SK-N-SH treated with all-trans-retinoic acid at 6 μM for 48 hours (cell line): Measurements from ENCODE around the gene PLBD2.

Experiments used
- ATAC-seq: fragments of 200-7000 bp; cut with Tn5 transposase; 3 replicates; pipeline ENCODE4 v1.9.1; 2020; ENCODE audit warnings: mild to moderate bottlenecking, moderate library complexity
- ARNTL ChIP-seq: fragments of 450-650 bp; formaldehyde crosslinking; IDR thresholded peaks from 2 replicates; pipeline ENCODE4 v1.5.0; 2020; ENCODE audit warnings: low read depth, mild to moderate bottlenecking, moderate library complexity, borderline replicate concordance
- BACH2 ChIP-seq: fragments of 250-450 bp; sonication (Bioruptor Pico); IDR thresholded peaks from 2 replicates; pipeline ENCODE4 v1.9.0; 2021; ENCODE audit warnings: mild to moderate bottlenecking, borderline replicate concordance
- CREB5 ChIP-seq: fragments of 250-450 bp; sonication (Bioruptor Pico); IDR thresholded peaks from 2 replicates; pipeline ENCODE4 v1.5.1; 2020; ENCODE audit warnings: low read depth, mild to moderate bottlenecking, moderate library complexity
- CSDC2 ChIP-seq: fragments of 250-450 bp; sonication (Bioruptor Pico); IDR thresholded peaks from 2 replicates; pipeline ENCODE4 v1.5.0; 2020; ENCODE audit warnings: mild to moderate bottlenecking, moderate library complexity
- CSRNP3 ChIP-seq: fragments of 250-450 bp; sonication (Bioruptor Pico); IDR thresholded peaks from 2 replicates; pipeline ENCODE4 v1.5.1; 2021; ENCODE audit warnings: mild to moderate bottlenecking, moderate library complexity
- ESRRG ChIP-seq: fragments of 250-450 bp; sonication (Bioruptor Pico); IDR thresholded peaks from 2 replicates; pipeline ENCODE4 v1.6.1; 2021; ENCODE audit warnings: mild to moderate bottlenecking
- GLIS3 ChIP-seq: fragments of 250-450 bp; sonication (Bioruptor Pico); IDR thresholded peaks from 2 replicates; pipeline ENCODE4 v1.5.0; 2020; ENCODE audit warnings: mild to moderate bottlenecking, moderate library complexity
- ISL1 ChIP-seq: fragments of 250-450 bp; sonication (Bioruptor Pico); IDR thresholded peaks from 2 replicates; pipeline ENCODE4 v2.1.2; 2022; ENCODE audit warnings: mild to moderate bottlenecking, moderate library complexity
- OSR1 ChIP-seq: fragments of 250-450 bp; sonication (Bioruptor Pico); IDR thresholded peaks from 2 replicates; pipeline ENCODE4 v1.8.0; 2022; ENCODE audit warnings: moderate library complexity, mild to moderate bottlenecking, inconsistent platforms
- PATZ1 ChIP-seq: fragments of 250-450 bp; sonication (Bioruptor Pico); IDR thresholded peaks from 2 replicates; pipeline ENCODE4 v1.8.0; 2020; ENCODE audit warnings: mild to moderate bottlenecking, moderate library complexity, borderline replicate concordance
- POU6F1 ChIP-seq: fragments of 250-450 bp; sonication (Bioruptor Pico); IDR thresholded peaks from 2 replicates; pipeline ENCODE4 v1.8.0; 2021; ENCODE audit warnings: low read depth, mild to moderate bottlenecking, moderate library complexity, borderline replicate concordance
- PPARA ChIP-seq: fragments of 250-450 bp; sonication (Bioruptor Pico); IDR thresholded peaks from 2 replicates; pipeline ENCODE4 v1.5.0; 2020; ENCODE audit warnings: mild to moderate bottlenecking, borderline replicate concordance
- SNAI2 ChIP-seq: fragments of 250-450 bp; sonication (Bioruptor Pico); IDR thresholded peaks from 2 replicates; pipeline ENCODE4 v1.5.0; 2020; ENCODE audit warnings: mild to moderate bottlenecking, moderate library complexity
- TCF4 ChIP-seq: fragments of 250-450 bp; sonication (Bioruptor Pico); IDR thresholded peaks from 2 replicates; pipeline ENCODE4 v1.8.0; 2021; ENCODE audit warnings: mild to moderate bottlenecking, moderate library complexity, borderline replicate concordance
- TOX ChIP-seq: fragments of 250-450 bp; sonication (Bioruptor Pico); IDR thresholded peaks from 2 replicates; pipeline ENCODE4 v1.8.0; 2021; ENCODE audit warnings: mild to moderate bottlenecking, moderate library complexity, borderline replicate concordance
- TSHZ2 ChIP-seq: fragments of 250-450 bp; sonication (Bioruptor Pico); IDR thresholded peaks from 2 replicates; pipeline ENCODE4 v1.5.0; 2020; ENCODE audit warnings: mild to moderate bottlenecking, moderate library complexity
- ZC3H10 ChIP-seq: fragments of 250-450 bp; sonication (Bioruptor Pico); IDR thresholded peaks from 2 replicates; pipeline ENCODE4 v1.5.1; 2021; ENCODE audit warnings: mild to moderate bottlenecking, moderate library complexity
- ZFP3 ChIP-seq: fragments of 250-450 bp; sonication (Bioruptor Pico); IDR thresholded peaks from 2 replicates; pipeline ENCODE4 v1.5.0; 2020; ENCODE audit warnings: mild to moderate bottlenecking, moderate library complexity
- ZFP30 ChIP-seq: fragments of 450-650 bp; formaldehyde crosslinking; IDR thresholded peaks from 2 replicates; pipeline ENCODE4 v1.5.0; 2022; ENCODE audit warnings: mild to moderate bottlenecking, moderate library complexity
- ZNF565 ChIP-seq: fragments of 450-650 bp; formaldehyde crosslinking; conservative IDR thresholded peaks from 2 replicates; pipeline ENCODE4 v1.5.0; 2020; ENCODE audit warnings: low read depth, mild to moderate bottlenecking, moderate library complexity
- ZNF70 ChIP-seq: fragments of 450-650 bp; formaldehyde crosslinking; IDR thresholded peaks from 2 replicates; pipeline ENCODE4 v1.5.0; 2020; ENCODE audit warnings: mild to moderate bottlenecking, moderate library complexity
- ZNF8 ChIP-seq: fragments of 450-650 bp; formaldehyde crosslinking; IDR thresholded peaks from 2 replicates; pipeline ENCODE4 v1.5.0; 2020; ENCODE audit warnings: mild to moderate bottlenecking, moderate library complexity

Gene PLBD2

GRCh38 chr12:113425960-113426453, 67.6 kb downstream of the PLBD2 start:
- ATAC-seq = no peak
- no peak for TF ChIP-seq ZFP3 (CRISPR knock-in tag)
- no peak for TF ChIP-seq ESRRG (CRISPR knock-in tag)
- TF ChIP-seq ZFP30 (CRISPR knock-in tag) = no peak
- TF ChIP-seq ARNTL (CRISPR knock-in tag) = no peak
- TF ChIP-seq OSR1 = no peak
- TF ChIP-seq ISL1 (CRISPR knock-in tag) = no peak
- TF ChIP-seq, all 23 proteins: peak for 0

GRCh38 chr12:113427882-113428281, 69.5 kb downstream of the PLBD2 start:
- ATAC-seq = no peak
- TF ChIP-seq GLIS3 (CRISPR knock-in tag) = no peak
- TF ChIP-seq TSHZ2 (CRISPR knock-in tag) = no peak
- no peak for TF ChIP-seq TOX (CRISPR knock-in tag)
- no peak for TF ChIP-seq SNAI2
- TF ChIP-seq TCF4 (CRISPR knock-in tag) = no peak
- TF ChIP-seq ARNTL (CRISPR knock-in tag) = no peak
- no peak for TF ChIP-seq ESRRG (CRISPR knock-in tag)
- no peak for TF ChIP-seq ZC3H10 (CRISPR knock-in tag)
- TF ChIP-seq PPARA = no peak
- no peak for TF ChIP-seq ISL1 (CRISPR knock-in tag)
- no peak for TF ChIP-seq ZNF565 (CRISPR knock-in tag)
- TF ChIP-seq ZNF70 = no peak
- TF ChIP-seq BACH2 (CRISPR knock-in tag) = no peak
- TF ChIP-seq CREB5 (CRISPR knock-in tag) = no peak
- no peak for TF ChIP-seq ZNF8 (CRISPR knock-in tag)
- no peak for TF ChIP-seq ZFP30 (CRISPR knock-in tag)

GRCh38 chr12:113428482-113428881, 70.1 kb downstream of the PLBD2 start:
- no peak for TF ChIP-seq TCF4 (CRISPR knock-in tag)
- no peak for TF ChIP-seq ZNF565 (CRISPR knock-in tag)
- TF ChIP-seq ZNF70 = no peak
- TF ChIP-seq ZFP30 (CRISPR knock-in tag) = no peak
- no peak for TF ChIP-seq ZFP3 (CRISPR knock-in tag)
- TF ChIP-seq ZC3H10 (CRISPR knock-in tag) = no peak
- TF ChIP-seq CSDC2 = no peak
- no peak for TF ChIP-seq GLIS3 (CRISPR knock-in tag)
- TF ChIP-seq PPARA = no peak
- no peak for ATAC-seq

- no peak for ATAC-seq
- no peak for TF ChIP-seq CSRNP3 (CRISPR knock-in tag)
- TF ChIP-seq BACH2 (CRISPR knock-in tag) = no peak
- TF ChIP-seq ZNF565 (CRISPR knock-in tag) = no peak
- TF ChIP-seq TSHZ2 (CRISPR knock-in tag) = no peak
- TF ChIP-seq OSR1 = no peak
- no peak for TF ChIP-seq ZNF8 (CRISPR knock-in tag)
- no peak for TF ChIP-seq ZNF70
- no peak for TF ChIP-seq PATZ1 (CRISPR knock-in tag)
- no peak for TF ChIP-seq CREB5 (CRISPR knock-in tag)
- TF ChIP-seq TOX (CRISPR knock-in tag) = no peak
- TF ChIP-seq POU6F1 = no peak
- no peak for TF ChIP-seq ZC3H10 (CRISPR knock-in tag)
Measured at GRCh38 chr12:113432986-113433385, 74.6 kb downstream of the PLBD2 start.
